Liver (tissue), 9 donors: ENCODE measurements around the gene GOLGA1. TPM values are rescaled to one million over a fixed set of nuclear protein-coding genes. Genes with fewer than 3 reads are reported as not detected.

ENCODE experiments used
- DNase-seq: peaks from one replicate; pipeline ENCODE4 v3.0.0-alpha.2; 2017; ENCODE audit warnings: low spot score
- H3K27ac ChIP-seq, 2 donors: one replicate each; pipeline ENCODE4 v1.7.0; 2013; ENCODE audit warnings: inconsistent platforms in 2 of 2, low read length in 2 of 2, control low read depth in 1 of 2, low read depth in 1 of 2, mild to moderate bottlenecking in 1 of 2
- H3K27me3 ChIP-seq, 4 donors: one replicate each; pipeline versions ENCODE4 v1.6.1 to v1.7.0; 2013; ENCODE audit warnings: low read length in 3 of 4, inconsistent platforms in 1 of 4, mild to moderate bottlenecking in 1 of 4, moderate library complexity in 1 of 4; ENCODE audit not compliant: control insufficient read depth in 4 of 4, insufficient read depth in 4 of 4
- H3K36me3 ChIP-seq, 4 donors: one replicate each; pipeline versions ENCODE4 v1.6.1 to v1.7.0; 2013; ENCODE audit warnings: low read length in 3 of 4, mild to moderate bottlenecking in 3 of 4, low read depth in 1 of 4, moderate library complexity in 1 of 4; ENCODE audit not compliant: control insufficient read depth in 4 of 4, insufficient read depth in 3 of 4
- H3K4me1 ChIP-seq, 4 donors: one replicate each; pipeline versions ENCODE4 v1.6.1 to v1.7.0; 2013; ENCODE audit warnings: low read length in 3 of 4, mild to moderate bottlenecking in 3 of 4, moderate library complexity in 1 of 4; ENCODE audit not compliant: control insufficient read depth in 4 of 4, insufficient read depth in 4 of 4
- H3K4me3 ChIP-seq, 3 donors: one replicate each; pipeline versions ENCODE4 v1.6.1 to v1.7.0; 2013; ENCODE audit warnings: low read length in 3 of 3, control low read depth in 1 of 3, low read depth in 1 of 3, mild to moderate bottlenecking in 1 of 3
- H3K9ac ChIP-seq, 2 donors: one replicate each; pipeline ENCODE4 v1.7.0; 2013; ENCODE audit warnings: low read length in 2 of 2, mild to moderate bottlenecking in 2 of 2, moderate library complexity in 2 of 2, control low read depth in 1 of 2, low read depth in 1 of 2
- H3K9me3 ChIP-seq, 4 donors: one replicate each; pipeline versions ENCODE4 v1.6.1 to v1.7.0; 2013; ENCODE audit warnings: low read length in 3 of 4; ENCODE audit not compliant: control insufficient read depth in 4 of 4
- ATF3 ChIP-seq: IDR thresholded peaks from 2 replicates; pipeline ENCODE4 v1.6.1; 2016; ENCODE audit warnings: antibody characterized with exemption
- CTCF ChIP-seq: fragments of 150-350 bp; IDR thresholded peaks from 2 replicates; pipeline ENCODE4 v1.5.1; 2017; ENCODE audit warnings: improper control_type of control experiment, low read depth, low read length; ENCODE audit not compliant: missing input control
- EGR1 ChIP-seq, 2 donors: IDR thresholded peaks; 2 replicates each; pipeline ENCODE4 v1.6.1; 2016 to 2018; ENCODE audit warnings: antibody characterized with exemption in 2 of 2, low read depth in 2 of 2
- FOXA1 ChIP-seq: IDR thresholded peaks from 2 replicates; pipeline ENCODE4 v1.6.1; 2016; ENCODE audit warnings: antibody characterized with exemption
- FOXA2 ChIP-seq: IDR thresholded peaks from 2 replicates; pipeline ENCODE4 v1.6.1; 2016; ENCODE audit warnings: antibody characterized with exemption
- GABPA ChIP-seq, 2 donors: IDR thresholded peaks in 1 of 2; conservative IDR thresholded peaks in 1 of 2; 2 replicates each; pipeline ENCODE4 v1.6.1; 2016; ENCODE audit warnings: antibody characterized with exemption in 2 of 2, mild to moderate bottlenecking in 1 of 2, moderate library complexity in 1 of 2
- HNF4A ChIP-seq, 2 donors: conservative IDR thresholded peaks; 2 replicates each; pipeline ENCODE4 v1.6.1; 2016; ENCODE audit warnings: antibody characterized with exemption in 2 of 2, mild to moderate bottlenecking in 2 of 2
- HNF4G ChIP-seq: IDR thresholded peaks from 2 replicates; pipeline ENCODE4 v1.6.1; 2016; ENCODE audit warnings: antibody characterized with exemption
- JUND ChIP-seq, 2 donors: IDR thresholded peaks; 2 replicates each; pipeline ENCODE4 v1.6.1; 2016; ENCODE audit warnings: antibody characterized with exemption in 2 of 2
- NR2F2 ChIP-seq: IDR thresholded peaks from 2 replicates; pipeline ENCODE4 v1.6.1; 2016; ENCODE audit warnings: antibody characterized with exemption
- RAD21 ChIP-seq, 2 donors: IDR thresholded peaks; 2 replicates each; pipeline ENCODE4 v1.6.1; 2016; ENCODE audit warnings: antibody characterized with exemption in 2 of 2, mild to moderate bottlenecking in 2 of 2
- REST ChIP-seq: IDR thresholded peaks from 2 replicates; pipeline ENCODE4 v1.6.1; 2016; ENCODE audit warnings: antibody characterized with exemption, mild to moderate bottlenecking
- RXRA ChIP-seq, 2 donors: IDR thresholded peaks; 2 replicates each; pipeline ENCODE4 v1.6.1; 2017 to 2018; ENCODE audit warnings: antibody characterized with exemption in 2 of 2, mild to moderate bottlenecking in 1 of 2
- SP1 ChIP-seq: IDR thresholded peaks from 2 replicates; pipeline ENCODE4 v1.6.1; 2018; ENCODE audit warnings: antibody characterized with exemption, mild to moderate bottlenecking
- TAF1 ChIP-seq: conservative IDR thresholded peaks from 2 replicates; pipeline ENCODE4 v1.6.1; 2016; ENCODE audit warnings: antibody characterized with exemption, mild to moderate bottlenecking
- YY1 ChIP-seq: IDR thresholded peaks from 2 replicates; pipeline ENCODE4 v1.6.1; 2016; ENCODE audit warnings: antibody characterized with exemption, mild to moderate bottlenecking
- ZBTB33 ChIP-seq: IDR thresholded peaks from 2 replicates; pipeline ENCODE4 v1.6.1; 2016; ENCODE audit warnings: antibody characterized with exemption
- WGBS: extraction: QIAGEN DNeasy Blood & Tissue Kit; methylation state at CpG from one replicate; pipeline ENCODE4 v1.1.7; 2013; 5-methylcytosine and 5-hydroxymethylcytosine counted together
- polyA plus RNA-seq, 2 donors: library from polyadenylated mRNA; stranded (reverse) in 1 of 2; unstranded in 1 of 2; fragments of 200-250 nt in 1 of 2; fragments of >200 nt in 1 of 2; fragmentation: Nextera tagmentation in 1 of 2; extraction: Ambion mirVana in 1 of 2; gene quantifications; one replicate each; pipeline versions ENCODE4 v1.2.1 to v1.2.3, GENCODE V29; 2013 to 2015
- total RNA-seq, 2 donors: library from RNA; depleted of rRNA; stranded (reverse); fragments of >200 nt; gene quantifications; one replicate each; pipeline ENCODE4 v1.2.3, GENCODE V29; 2014
- TF ChIP-seq, protein P1 (sequence below): IDR thresholded peaks from 2 replicates; pipeline ENCODE4 v1.6.1; 2016; ENCODE audit warnings: antibody characterized with exemption
- donor health status: healthy.
- donor health status: healthy.
- donor health status: healthy.
- donor health status: healthy.
- donor health status: healthy.

The GOLGA1 gene
- total and polyA plus RNA-seq, 4 donors = 5.9 to 17.6 (median 8.9) TPM

DNA sequence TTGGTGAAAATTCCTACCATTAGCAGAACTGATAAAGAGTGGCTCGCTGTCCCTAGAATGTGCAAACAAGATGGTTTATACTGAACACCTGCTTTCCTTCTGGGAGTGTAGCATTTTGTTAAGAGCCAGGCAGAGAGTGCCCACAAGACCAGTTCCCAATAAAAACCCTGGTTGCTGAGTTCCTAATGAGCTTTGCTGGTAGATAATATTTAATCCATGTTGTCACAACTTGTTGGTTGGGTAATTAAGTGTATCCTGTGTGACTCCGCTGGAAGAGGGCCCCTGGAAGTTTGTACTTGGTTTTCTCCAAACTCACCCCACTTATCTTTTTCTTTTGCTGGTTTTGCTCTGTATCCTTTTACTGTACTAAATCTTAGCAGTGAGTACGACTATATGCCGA, 39.5 kb upstream of the GOLGA1 start:
- no peaks in the 10 kb centered on the region for H3K27me3 ChIP-seq
- H3K4me1 ChIP-seq = no peaks in the 10 kb centered on the region
- no peak overlapping the region for H3K27ac ChIP-seq
- no peak for TF ChIP-seq ZBTB33
- no peak for DNase-seq
- H3K9me3 ChIP-seq = no peaks in the 10 kb centered on the region
- 85% methylated on average over 4 of the region's 4 CpGs for WGBS
- no peaks in the 10 kb centered on the region for H3K36me3 ChIP-seq
- no peak overlapping the region for H3K4me3 ChIP-seq
- no peak overlapping the region for H3K9ac ChIP-seq

DNA sequence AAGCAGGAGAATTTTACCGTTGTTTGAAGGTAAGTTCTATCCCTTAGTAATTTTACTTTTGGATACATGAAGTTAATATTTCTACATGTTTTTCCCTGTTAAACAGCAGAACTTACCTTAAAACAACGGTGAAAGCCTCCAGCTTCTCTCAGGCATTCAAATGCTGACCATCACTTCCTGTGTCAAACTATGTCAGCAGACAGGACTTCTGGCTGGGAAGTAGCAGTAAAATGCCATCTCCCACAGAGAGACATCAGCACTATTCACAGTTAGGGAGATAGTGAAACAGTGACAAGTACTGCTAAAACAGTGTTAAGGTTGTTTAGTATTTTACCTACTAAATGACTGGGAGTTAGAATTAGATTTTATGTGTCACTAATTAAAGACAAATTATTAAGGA, 34.2 kb upstream of the GOLGA1 start:
- Histone ChIP-seq H3K4me1 (no peaks in the 10 kb centered on the region), H3K9me3 (no peaks in the 10 kb centered on the region), H3K9ac (no peak overlapping the region), H3K27me3 (no peaks in the 10 kb centered on the region), H3K36me3 (peaks cover 0 to 3% (median 1%) of the 10 kb centered on the region in 4 donors), H3K27ac (no peak overlapping the region), H3K4me3 (no peak overlapping the region)
- 70% methylated on average over 2 of the region's 2 CpGs for WGBS
- DNase-seq = no peak
- TF ChIP-seq EGR1 (IDR thresholded peaks at IDR 0.05; ENCODE audit: low read depth in 2 of 2) (no peak), GABPA (IDR thresholded peaks at IDR 0.05 in 1 of 2, conservative IDR thresholded peaks at IDR 0.05 in 1 of 2) (no peak), TAF1 (no peak), FOXA2 (no peak), FOXA1 (no peak), SP1 (no peak)

- DNase-seq = no peak
- H3K36me3 ChIP-seq = peaks cover 0 to 3% (median 1%) of the 10 kb centered on the region in 4 donors
- TF ChIP-seq GABPA (IDR thresholded peaks at IDR 0.05 in 1 of 2, conservative IDR thresholded peaks at IDR 0.05 in 1 of 2) (no peak), HNF4G (no peak), REST (no peak), TAF1 (no peak), ATF3 (no peak), RAD21 (IDR thresholded peaks at IDR 0.05) (no peak), FOXA2 (no peak), NR2F2 (no peak), JUND (IDR thresholded peaks at IDR 0.05) (no peak), HNF4A (conservative IDR thresholded peaks at IDR 0.05) (no peak), ZBTB33 (no peak), YY1 (no peak), EGR1 (IDR thresholded peaks at IDR 0.05; ENCODE audit: low read depth in 2 of 2) (no peak), FOXA1 (no peak), CTCF (no peak), SP1 (no peak), RXRA (IDR thresholded peaks at IDR 0.05) (no peak)
- TF ChIP-seq, protein P1, sequence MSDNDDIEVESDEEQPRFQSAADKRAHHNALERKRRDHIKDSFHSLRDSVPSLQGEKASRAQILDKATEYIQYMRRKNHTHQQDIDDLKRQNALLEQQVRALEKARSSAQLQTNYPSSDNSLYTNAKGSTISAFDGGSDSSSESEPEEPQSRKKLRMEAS = no peak
- H3K4me3 ChIP-seq = no peak overlapping the region
- no peaks in the 10 kb centered on the region for H3K27me3 ChIP-seq
- H3K9ac ChIP-seq = no peak overlapping the region
- H3K9me3 ChIP-seq = no peaks in the 10 kb centered on the region
- no peak overlapping the region for H3K27ac ChIP-seq
- 97% methylated on average over 6 of the region's 6 CpGs for WGBS
- H3K4me1 ChIP-seq = no peaks in the 10 kb centered on the region
Measured at GRCh38 chr9:124973807-124974206, 32.9 kb upstream of the GOLGA1 start.
